Measurements from ENCODE around the gene MED10.
"Not testable (repeated sequence)": the region's sequence is repeated elsewhere in the genome, so short reads cannot be mapped to it uniquely, and the experiment has no call there.

MED10 gene

GRCh38 chr5:6372251-6373080, 5.9 kb downstream of the MED10 start:
- no peak for DNase-seq

GRCh38 chr5:6371079-6371810, 7.1 kb downstream of the MED10 start:
- no peak for DNase-seq

- no peak for DNase-seq
Observed at GRCh38 chr5:6370580-6370979, 7.8 kb downstream of the MED10 start.

- DNase-seq = no peak
Observed at GRCh38 chr5:6365977-6366590, 12.3 kb downstream of the MED10 start.

- no peak for DNase-seq
Observed at GRCh38 chr5:6365142-6365976, 13.0 kb downstream of the MED10 start.

- not testable (repeated sequence) for DNase-seq
Observed at GRCh38 chr5:6363454-6364011, 14.8 kb downstream of the MED10 start.

- DNase-seq = no peak
Observed at GRCh38 chr5:6362846-6363245, 15.5 kb downstream of the MED10 start.

- no peak for DNase-seq
Observed at GRCh38 chr5:6361101-6361500, 17.2 kb downstream of the MED10 start.

GRCh38 chr5:6360323-6361072, 17.8 kb downstream of the MED10 start:
- DNase-seq = no peak

GRCh38 chr5:6359555-6360322, 18.6 kb downstream of the MED10 start:
- no peak for DNase-seq

GRCh38 chr5:6358434-6358820, 19.9 kb downstream of the MED10 start:
- no peak for DNase-seq

GRCh38 chr5:6357817-6358433, 20.4 kb downstream of the MED10 start:
- DNase-seq = not testable (repeated sequence)

GRCh38 chr5:6356578-6357164, 21.7 kb downstream of the MED10 start:
- no peak for DNase-seq

- no peak for DNase-seq
Observed at GRCh38 chr5:6355294-6355693, 23.1 kb downstream of the MED10 start.

GRCh38 chr5:6354848-6355247, 23.5 kb downstream of the MED10 start:
- DNase-seq = no peak

GRCh38 chr5:6353602-6354302, 24.6 kb downstream of the MED10 start:
- DNase-seq = no peak

GRCh38 chr5:6350277-6351090, 27.9 kb downstream of the MED10 start:
- no peak for DNase-seq

GRCh38 chr5:6349387-6349786, 29.0 kb downstream of the MED10 start:
- DNase-seq = no peak

All from RPMI8226 (cell line).